GM06990 (cell line): ENCODE measurements around the gene ULK4.
"Not testable (repeated sequence)": the region's sequence is repeated elsewhere in the genome, so short reads cannot be mapped to it uniquely, and the experiment has no call there.

Experiments used
- DNase-seq: peaks from one replicate; pipeline ENCODE4 v3.0.0-alpha.2; 2011; ENCODE audit not compliant: insufficient read length; ENCODE audit errors: extremely low read depth
- H3K27me3 ChIP-seq: replicated peaks from 2 replicates; pipeline ENCODE4 v1.6.0; 2011; ENCODE audit warnings: low read length; ENCODE audit not compliant: control insufficient read depth, insufficient read depth
- H3K36me3 ChIP-seq: 2 replicates; pipeline ENCODE4 v1.5.1; 2011; ENCODE audit warnings: low read length; ENCODE audit not compliant: control insufficient read depth, insufficient read depth
- H3K4me3 ChIP-seq: replicated peaks from 2 replicates; pipeline ENCODE4 v1.5.1; 2011; ENCODE audit warnings: low read depth, mild to moderate bottlenecking, control low read depth, low read length
- CTCF ChIP-seq: IDR thresholded peaks from 2 replicates; pipeline ENCODE4 v1.5.1; 2011; ENCODE audit warnings: low read length, control low read depth, mild to moderate bottlenecking, inconsistent platforms; ENCODE audit not compliant: insufficient read depth, poor library complexity, severe bottlenecking

Gene ULK4

DNA sequence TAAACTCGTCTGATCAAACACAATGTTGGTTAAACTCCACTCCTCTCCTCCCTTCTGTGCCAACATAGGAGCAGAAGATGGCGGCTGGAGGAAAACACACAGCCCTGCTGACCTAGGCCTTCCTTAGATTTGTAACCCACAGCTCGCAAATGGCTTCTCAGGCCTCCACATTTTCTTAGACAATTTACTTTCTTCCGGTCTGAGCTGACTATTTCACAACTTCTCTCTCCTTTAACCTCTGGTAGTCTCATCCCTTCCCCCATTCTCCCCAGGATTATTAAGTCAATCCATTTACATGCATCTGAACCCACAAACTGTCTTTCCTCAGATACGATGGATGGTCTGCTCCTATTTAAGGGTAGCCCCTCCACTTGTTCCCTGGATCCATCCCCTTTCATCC is 25.7 kb upstream of the ULK4 start:
- Histone ChIP-seq H3K4me3 (no peak overlapping the region), H3K27me3 (no peaks in the 10 kb centered on the region), H3K36me3 (no peaks in the 10 kb centered on the region)
- no peak for TF ChIP-seq CTCF
- no peak for DNase-seq

- Histone ChIP-seq H3K27me3 (no peaks in the 10 kb centered on the region), H3K4me3 (no peak overlapping the region), H3K36me3 (no peaks in the 10 kb centered on the region)
- no peak for TF ChIP-seq CTCF
- DNase-seq: no peak
Observed at GRCh38 chr3:41986561-41986960, 24.7 kb upstream of the ULK4 start.

DNA sequence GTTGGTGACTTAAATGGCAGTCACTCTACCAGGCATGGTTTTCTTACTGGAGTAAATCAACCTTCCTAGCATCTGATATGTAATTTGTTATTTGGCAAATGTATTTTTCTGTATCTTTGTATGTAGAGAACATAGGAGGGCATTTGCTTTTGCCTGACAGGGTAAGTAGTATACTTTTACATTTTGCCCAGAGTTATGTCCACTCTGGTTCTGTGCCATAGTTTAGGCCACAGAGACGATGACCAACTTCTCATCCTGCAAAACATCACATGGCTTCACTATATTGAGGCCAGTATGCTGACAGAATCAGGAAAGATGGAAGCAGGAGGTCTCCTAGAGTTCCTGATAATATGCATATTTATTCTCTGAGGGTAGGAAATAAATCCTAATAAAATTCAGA is 23.1 kb upstream of the ULK4 start:
- no peak overlapping the region for H3K4me3 ChIP-seq

DNA sequence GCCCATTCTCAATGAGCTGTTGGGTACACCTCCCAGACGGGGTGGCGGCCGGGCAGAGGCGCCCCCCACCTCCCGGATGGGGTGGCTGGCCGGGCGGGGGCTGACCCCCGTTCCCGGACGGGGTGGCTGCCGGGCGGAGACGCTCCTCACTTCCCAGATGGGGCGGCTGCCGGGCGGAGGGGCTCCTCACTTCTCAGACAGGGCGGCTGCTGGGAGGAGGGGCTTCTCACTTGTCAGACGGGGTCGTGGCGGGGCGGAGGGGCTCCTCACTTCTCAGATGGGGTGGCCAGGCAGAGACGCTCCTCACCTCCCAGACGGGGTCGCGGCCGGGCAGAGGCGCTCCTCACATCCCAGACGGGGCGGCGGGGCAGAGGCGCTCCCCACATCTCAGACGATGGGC is 21.2 kb upstream of the ULK4 start:
- not testable (repeated sequence) for H3K27me3 ChIP-seq, DNase-seq, H3K4me3 ChIP-seq, H3K36me3 ChIP-seq

More for the DNA sequence above, 23.1 kb upstream of the ULK4 start:
- TF ChIP-seq CTCF: no peak
- Histone ChIP-seq H3K27me3 (no peaks in the 10 kb centered on the region), H3K36me3 (no peaks in the 10 kb centered on the region)
- no peak for DNase-seq

DNA sequence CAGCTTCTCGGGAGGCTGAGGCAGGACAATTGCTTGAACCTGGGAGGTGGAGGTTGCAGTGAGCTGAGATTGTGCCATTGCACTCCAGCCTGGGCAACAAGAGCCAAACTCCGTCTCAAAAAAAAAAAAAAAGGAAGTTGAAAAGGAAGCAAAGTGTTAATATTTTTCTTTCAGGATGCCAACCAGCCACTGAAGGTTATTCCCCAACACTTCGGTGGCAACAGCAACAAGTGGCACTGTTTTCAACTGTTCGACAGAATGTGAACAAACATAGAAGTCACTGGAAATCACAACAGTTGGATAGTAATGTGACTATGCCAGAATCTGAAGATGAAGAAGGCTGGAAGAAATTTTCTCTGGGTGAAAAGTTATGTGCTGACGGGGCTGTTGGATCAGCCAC is 15.5 kb upstream of the ULK4 start:
- not testable (repeated sequence) for H3K27me3 ChIP-seq, DNase-seq, H3K4me3 ChIP-seq, H3K36me3 ChIP-seq

- TF ChIP-seq CTCF: no peak
- H3K4me3 ChIP-seq: no peak overlapping the region
- DNase-seq: no peak
- H3K36me3 ChIP-seq: no peaks in the 10 kb centered on the region
- H3K27me3 ChIP-seq: no peaks in the 10 kb centered on the region
Observed at GRCh38 chr3:41975416-41976103, 13.7 kb upstream of the ULK4 start.

DNA sequence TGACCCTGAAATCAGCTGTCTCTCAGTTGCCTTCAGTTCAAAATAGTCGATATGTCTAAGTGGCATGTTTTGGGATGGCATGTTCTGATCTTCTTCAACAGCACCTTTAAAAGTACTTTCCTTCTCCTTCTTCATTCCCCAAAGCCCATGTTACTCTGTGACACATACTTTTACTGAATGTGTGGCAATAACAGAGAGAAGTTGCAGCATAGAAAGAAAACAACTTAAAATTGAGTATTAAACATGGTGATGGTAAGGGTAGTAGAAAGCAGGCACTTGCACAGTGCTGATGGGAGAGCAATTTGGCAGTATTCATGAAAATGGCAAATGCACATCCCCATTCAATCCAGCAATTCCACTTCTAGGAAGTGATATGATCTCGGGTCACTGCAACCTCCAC is 12.3 kb upstream of the ULK4 start:
- Histone ChIP-seq H3K4me3 (no peak overlapping the region), H3K36me3 (no peaks in the 10 kb centered on the region), H3K27me3 (no peaks in the 10 kb centered on the region)
- no peak for TF ChIP-seq CTCF
- no peak for DNase-seq
